Kidney epithelial cell (primary cell): ENCODE data around the gene LARGE2. TPM values are rescaled to one million over a fixed set of nuclear protein-coding genes. Genes with fewer than 3 reads are reported as not detected.

Source experiments
- DNase-seq: peaks from one replicate; pipeline ENCODE4 v3.0.0-alpha.2; 2010; ENCODE audit warnings: low read depth
- H3K27me3 ChIP-seq: 2 replicates; pipeline ENCODE4 v1.6.0; 2011; ENCODE audit warnings: low read length; ENCODE audit not compliant: control insufficient read depth, insufficient read depth
- H3K36me3 ChIP-seq: 2 replicates; pipeline ENCODE4 v1.5.1; 2011; ENCODE audit warnings: low read length; ENCODE audit not compliant: control insufficient read depth, insufficient read depth
- H3K4me3 ChIP-seq: 2 replicates; pipeline ENCODE4 v1.5.1; 2011; ENCODE audit warnings: low read depth, mild to moderate bottlenecking, control low read depth, low read length
- total RNA-seq: library from RNA; depleted of rRNA; stranded (reverse); fragments of >200 nt; gene quantifications from 2 replicates; pipeline ENCODE4 v1.2.3, GENCODE V29; 2015
- TF ChIP-seq, protein P1 (sequence below): IDR thresholded peaks from 2 replicates; pipeline ENCODE4 v1.5.1; 2011; ENCODE audit warnings: mild to moderate bottlenecking, moderate library complexity, low read length, control low read depth, inconsistent platforms; ENCODE audit not compliant: insufficient read depth, poor library complexity, severe bottlenecking

LARGE2 gene
- total RNA-seq, 1 donor from 2014 or later = 10.9 TPM

DNA sequence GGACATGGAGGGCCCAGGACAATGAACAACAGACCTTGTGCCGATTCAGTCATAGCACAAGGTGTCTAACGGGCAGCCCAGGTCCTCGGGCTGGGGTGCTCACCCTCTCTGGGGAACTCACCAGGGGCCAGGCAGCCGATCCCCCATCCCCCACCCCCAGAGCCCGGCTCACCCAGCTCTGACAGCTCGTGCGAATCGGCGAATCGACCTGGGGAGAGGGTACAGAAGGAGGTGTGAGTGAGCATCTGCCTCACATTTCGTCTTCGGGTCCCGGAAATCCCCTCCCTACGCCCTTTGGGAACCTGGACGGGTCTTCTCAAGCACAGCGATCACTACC, 5.2 kb upstream of the LARGE2 start:
- H3K36me3 ChIP-seq = peaks cover 2% of the 10 kb centered on the region
- no peak for DNase-seq
- H3K4me3 ChIP-seq = peak overlapping the region; percentile 93
- H3K27me3 ChIP-seq = peaks cover 15% of the 10 kb centered on the region
- TF ChIP-seq, protein P1, sequence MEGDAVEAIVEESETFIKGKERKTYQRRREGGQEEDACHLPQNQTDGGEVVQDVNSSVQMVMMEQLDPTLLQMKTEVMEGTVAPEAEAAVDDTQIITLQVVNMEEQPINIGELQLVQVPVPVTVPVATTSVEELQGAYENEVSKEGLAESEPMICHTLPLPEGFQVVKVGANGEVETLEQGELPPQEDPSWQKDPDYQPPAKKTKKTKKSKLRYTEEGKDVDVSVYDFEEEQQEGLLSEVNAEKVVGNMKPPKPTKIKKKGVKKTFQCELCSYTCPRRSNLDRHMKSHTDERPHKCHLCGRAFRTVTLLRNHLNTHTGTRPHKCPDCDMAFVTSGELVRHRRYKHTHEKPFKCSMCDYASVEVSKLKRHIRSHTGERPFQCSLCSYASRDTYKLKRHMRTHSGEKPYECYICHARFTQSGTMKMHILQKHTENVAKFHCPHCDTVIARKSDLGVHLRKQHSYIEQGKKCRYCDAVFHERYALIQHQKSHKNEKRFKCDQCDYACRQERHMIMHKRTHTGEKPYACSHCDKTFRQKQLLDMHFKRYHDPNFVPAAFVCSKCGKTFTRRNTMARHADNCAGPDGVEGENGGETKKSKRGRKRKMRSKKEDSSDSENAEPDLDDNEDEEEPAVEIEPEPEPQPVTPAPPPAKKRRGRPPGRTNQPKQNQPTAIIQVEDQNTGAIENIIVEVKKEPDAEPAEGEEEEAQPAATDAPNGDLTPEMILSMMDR = no peak

DNA sequence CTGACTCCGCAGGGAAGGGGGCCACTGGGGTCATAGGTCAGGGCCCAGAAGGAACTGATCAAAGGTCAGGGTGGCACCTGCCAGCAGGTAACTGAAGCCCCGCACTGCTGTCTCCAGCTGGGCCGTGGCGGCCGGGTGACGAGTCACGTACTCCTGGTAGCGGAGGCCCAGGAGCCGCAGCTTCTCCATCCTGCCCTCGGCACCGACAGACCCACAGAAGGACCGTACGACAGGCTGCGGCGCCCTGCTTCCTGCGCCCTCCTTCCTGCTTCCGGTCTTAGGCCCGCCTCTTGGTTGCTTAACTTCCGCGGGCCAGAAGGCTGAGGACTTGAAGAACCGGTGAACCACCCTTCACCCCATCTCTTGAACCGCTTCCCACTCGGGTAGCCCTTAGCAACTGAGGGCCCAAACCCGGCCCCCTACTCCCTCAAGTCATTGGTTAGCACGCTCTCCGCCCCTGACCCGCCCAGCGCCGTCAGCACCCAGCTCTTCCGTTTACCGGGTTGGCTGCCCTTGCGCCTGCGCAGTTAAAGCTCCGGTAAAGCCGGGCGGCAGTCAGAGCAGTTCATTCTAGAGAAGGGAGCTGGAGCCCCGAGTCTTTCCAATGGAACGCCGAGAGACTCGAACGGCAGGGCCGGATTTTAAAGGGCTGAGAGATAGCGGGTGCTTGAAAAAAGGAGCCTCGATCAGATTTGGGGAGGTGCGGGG, 4.7 kb upstream of the LARGE2 start, which contains the start of gene PEX16:
TSS of gene PEX16 (minus strand) at position 255 of the 708 bp plus-strand sequence. CDS start at position 189, 66 bp downstream.
- TF ChIP-seq, protein P1 = no peak

DNA sequence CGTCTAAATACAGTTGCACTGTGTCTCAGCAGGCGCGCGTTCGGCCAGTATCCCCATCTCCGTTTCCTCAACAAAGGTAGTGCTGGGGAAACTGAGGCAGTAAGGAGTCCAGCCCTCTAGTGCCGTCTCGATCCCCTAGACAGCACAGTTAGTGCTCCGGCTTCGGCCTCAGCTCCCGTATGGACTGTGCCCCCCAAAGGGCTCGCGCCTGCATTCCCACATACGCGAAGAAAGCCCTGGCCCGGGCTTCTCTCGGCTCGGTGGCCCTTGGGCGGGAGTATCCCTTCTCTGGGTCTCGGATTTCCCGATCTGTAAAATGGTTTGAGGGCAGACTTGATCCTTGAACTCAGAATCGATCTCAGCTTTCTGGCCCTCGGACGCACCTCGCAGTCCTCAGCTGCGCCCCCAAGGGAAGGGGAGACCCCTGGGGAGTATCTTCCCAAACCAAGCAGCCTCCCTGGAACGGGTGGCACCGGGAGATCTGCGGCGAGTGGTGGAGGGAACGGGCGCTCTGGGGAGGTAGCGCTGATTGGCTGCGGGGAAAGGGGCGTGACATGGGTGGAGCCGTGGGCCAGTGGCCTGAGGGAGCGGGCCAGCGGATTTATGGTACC, 4.0 kb upstream of the LARGE2 start:
- Histone ChIP-seq H3K36me3 (peaks cover 2% of the 10 kb centered on the region), H3K4me3 (peak overlapping the region; percentile 93), H3K27me3 (peaks cover 27% of the 10 kb centered on the region)
- TF ChIP-seq, protein P1 = no peak
- peak; percentile 37 for DNase-seq

More for the DNA sequence above, 4.7 kb upstream of the LARGE2 start, which contains the start of gene PEX16:
- peak; percentile 98 for DNase-seq
- Histone ChIP-seq H3K27me3 (peaks cover 20% of the 10 kb centered on the region), H3K36me3 (peaks cover 2% of the 10 kb centered on the region), H3K4me3 (peak within 1 kb of the TSS; percentile 93)

DNA sequence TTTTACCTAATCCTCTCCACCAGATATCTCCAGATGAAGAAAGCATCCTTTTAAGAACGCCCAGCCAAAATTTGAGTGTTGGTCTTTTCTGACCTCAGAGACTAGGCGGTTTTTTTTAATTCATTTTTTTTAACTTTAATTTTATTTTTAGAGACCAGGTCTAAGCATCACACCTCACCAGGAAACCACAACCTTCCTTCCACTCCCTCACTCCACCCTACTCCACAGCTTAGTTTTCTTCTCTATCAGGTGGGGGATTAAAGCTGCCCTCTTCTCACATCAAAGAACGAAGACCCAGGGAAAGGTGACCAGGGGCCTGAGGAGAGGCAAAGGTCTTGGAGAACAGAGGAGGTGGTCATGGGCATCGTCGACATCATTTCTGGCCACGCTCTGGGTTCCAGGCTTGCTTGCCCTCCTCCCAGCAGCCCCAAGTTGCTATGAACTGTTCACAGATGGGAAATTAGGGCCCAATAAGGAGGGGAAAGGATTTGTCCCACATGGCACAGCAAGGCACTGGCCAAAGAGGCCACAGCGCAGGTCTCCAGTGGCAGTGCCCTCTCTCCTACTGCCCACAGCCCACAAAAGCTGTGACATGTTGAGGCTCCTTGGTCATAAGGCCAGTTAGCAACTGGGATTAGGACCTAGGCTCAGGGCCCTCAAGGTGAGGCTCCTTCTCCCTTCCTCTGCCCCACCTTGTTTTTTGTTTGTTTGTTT, 3.3 kb upstream of the LARGE2 start:
- peak overlapping the region; percentile 93 for H3K4me3 ChIP-seq
- peaks cover 31% of the 10 kb centered on the region for H3K27me3 ChIP-seq
- TF ChIP-seq, protein P1 = no peak
- DNase-seq = no peak
- peaks cover 2% of the 10 kb centered on the region for H3K36me3 ChIP-seq

DNA sequence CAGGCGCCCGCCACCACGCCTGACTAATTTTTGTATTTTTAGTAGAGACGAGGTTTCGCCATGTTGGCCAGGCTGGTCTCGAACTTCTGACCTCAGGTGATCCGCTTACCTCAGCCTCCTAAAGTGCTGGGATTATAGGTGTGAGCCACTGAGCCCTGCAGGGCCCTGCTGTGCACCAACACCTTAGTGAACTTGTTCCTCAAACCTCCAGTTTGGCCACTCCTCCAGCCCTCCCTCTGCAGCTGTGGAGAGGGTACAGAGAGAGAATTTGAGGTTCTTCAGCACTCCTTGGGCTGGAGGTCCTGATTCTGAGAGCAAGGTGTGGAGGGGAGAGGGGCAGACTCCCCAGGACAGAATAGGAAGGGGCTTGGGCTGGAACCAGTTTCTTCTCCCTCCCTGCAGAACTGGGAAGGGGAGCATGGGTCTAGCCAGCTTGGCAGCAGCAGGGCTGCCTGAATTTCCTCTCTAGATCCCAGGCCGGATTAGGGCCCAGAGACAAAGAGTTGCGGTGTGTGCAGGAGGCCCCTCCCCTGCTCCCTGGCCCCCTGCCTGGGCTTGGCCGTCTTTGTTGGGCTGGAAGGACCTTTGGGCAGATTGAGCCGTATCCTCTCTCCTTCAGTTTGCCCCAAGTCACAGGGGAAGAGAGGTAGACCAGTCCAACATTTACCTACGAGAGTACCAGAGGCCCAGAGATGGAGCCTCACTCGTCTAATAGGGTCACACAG, 2.5 kb upstream of the LARGE2 start:
- Histone ChIP-seq H3K4me3 (no peak overlapping the region), H3K36me3 (no peaks in the 10 kb centered on the region), H3K27me3 (peaks cover 39% of the 10 kb centered on the region)
- DNase-seq = no peak
- TF ChIP-seq, protein P1 = no peak
